ACHN (cell line): ENCODE results near the gene GDAP2.
"Not testable (repeated sequence)": the region's sequence is repeated elsewhere in the genome, so short reads cannot be mapped to it uniquely, and the experiment has no call there.

Source experiments
- DNase-seq: peaks from one replicate; pipeline ENCODE4 v3.0.0-alpha.2; 2015
- in situ Hi-C: cut with HindIII; loops from 2 replicates; pipeline ENCODE4 v1.10.0; 2017; ENCODE audit warnings: low sequenced_read_pairs, low pct_ligation_motif_present, low pct_unique_long_range_greater_than_20kb

Gene GDAP2

DNA sequence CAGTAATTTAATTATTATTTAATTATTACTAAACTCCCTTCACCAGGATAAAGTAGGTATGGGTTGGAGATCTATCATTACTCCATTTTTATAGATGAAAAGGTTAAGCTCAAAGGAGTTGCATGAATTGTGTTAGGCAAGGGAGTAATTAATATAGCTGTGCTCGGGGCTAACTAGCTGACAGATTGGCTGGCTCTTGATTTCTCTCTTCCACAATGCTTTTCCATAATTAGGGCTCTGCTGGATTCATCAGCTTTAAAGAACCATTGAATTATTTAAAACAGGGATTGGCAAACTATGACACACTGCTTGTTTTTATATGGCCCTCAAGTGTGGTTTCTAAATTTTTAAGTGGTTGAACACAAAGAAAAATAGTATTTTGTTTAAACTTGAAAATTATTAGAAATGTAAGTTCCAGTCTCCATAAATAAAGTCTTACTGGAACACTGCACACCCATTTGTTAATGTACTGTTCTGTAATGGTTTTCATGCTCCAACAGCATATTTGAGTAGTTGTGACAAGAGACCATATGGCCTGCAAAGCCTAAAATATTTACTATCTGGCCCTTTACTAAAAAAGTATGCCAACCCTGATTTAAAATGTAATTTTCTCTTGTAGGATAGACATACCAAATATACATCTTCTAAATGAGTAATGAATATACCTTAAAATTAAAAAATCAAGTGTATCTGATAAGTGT is 76.4 kb downstream of the GDAP2 start:
- DNase-seq: no peak
- in situ Hi-C loops: no loop called here

DNA sequence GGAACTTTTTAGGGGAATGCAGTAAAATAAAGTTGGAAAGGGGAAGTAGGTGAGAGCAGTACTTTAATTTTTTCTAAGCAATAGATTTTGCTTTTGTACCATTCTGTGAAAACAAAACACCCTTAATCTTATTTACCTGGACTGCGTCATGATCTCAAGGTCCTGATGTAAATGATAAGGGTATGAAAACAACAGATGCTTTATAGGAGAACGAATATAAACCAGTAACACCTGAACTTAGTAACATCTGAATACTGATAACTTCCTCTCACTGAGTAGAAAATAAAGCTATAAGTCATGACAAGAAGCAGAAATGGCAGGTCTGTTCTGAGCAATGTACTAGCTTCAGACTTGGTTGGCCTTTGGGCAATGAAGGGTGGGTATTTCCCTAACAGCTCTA is 77.7 kb downstream of the GDAP2 start:
- DNase-seq: no peak
- in situ Hi-C loops: no loop called here

DNA sequence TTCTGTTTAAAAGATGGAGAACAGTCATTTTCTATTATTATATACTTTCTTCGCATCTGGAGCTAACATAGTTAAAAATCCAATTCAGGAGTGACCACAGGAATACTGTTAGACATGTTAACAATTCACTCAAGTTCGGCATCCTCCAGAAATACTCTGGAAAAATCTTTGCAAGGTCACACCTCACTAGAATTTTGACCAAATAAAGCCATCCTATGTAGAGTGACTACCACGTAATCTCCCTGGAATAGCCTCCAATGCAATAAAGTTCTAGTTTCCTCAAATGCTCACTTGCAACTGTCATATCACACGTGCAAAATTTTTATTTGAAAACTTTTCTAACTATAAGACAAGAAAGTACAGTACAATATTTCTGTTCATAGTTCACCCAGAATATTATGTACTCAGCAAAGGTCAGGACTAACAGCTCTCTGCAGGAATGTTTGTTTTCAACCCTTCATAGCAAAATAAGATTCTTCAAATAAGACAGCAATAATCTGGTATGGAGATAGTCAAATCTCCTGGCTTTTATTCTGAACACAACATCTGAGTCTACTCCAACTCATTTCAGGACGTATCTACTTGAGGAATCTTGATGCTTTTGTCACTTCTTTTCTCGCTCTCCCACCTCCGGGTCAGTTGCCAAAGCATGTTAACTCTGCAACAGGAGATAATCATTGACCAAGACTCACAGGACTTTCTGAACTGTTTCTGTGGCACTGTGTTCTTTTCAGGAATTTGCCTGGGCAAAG is 82.6 kb downstream of the GDAP2 start:
- in situ Hi-C loops: no loop called here

DNA sequence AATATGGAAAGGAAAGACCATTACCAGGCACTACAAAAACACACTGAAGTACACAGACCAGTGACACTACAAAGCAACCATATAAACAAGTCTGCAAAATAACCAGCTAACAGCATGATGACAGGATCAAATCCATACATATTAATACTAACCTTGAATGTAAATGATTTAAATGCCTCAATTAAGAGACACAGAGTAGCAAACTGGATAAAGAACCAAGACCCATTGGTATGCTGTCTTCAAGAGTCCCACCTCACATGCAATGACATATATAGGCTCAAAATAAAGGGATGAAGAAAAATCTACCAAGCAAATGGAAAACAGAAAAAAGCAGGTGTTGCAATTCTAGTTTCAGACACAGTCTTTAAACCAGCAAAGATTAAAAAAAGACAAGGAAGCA is 84.9 kb downstream of the GDAP2 start:
- in situ Hi-C loops, DNase-seq: not testable (repeated sequence)

More for the DNA sequence above, 82.6 kb downstream of the GDAP2 start:
- DNase-seq: peak; percentile 28

DNA sequence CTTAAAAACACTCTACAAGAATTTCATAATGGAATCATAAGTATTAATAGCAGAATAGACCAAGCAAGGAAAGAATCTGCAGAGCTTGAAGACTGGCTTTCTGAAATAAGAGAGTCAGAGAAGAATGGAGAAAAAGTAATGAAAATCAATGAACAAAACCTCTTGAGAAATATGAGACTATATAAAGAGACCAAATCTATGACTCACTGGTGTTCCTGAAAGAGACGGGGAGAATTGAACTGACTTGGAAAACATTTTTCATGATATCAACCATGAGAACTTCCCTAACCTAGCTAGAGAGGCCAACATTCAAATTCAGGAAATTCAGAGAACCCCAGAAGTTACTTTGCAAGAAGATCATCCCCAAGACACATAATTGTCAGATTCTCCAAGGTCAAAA is 85.6 kb downstream of the GDAP2 start:
- DNase-seq: no peak
- in situ Hi-C loops: no loop called here

DNA sequence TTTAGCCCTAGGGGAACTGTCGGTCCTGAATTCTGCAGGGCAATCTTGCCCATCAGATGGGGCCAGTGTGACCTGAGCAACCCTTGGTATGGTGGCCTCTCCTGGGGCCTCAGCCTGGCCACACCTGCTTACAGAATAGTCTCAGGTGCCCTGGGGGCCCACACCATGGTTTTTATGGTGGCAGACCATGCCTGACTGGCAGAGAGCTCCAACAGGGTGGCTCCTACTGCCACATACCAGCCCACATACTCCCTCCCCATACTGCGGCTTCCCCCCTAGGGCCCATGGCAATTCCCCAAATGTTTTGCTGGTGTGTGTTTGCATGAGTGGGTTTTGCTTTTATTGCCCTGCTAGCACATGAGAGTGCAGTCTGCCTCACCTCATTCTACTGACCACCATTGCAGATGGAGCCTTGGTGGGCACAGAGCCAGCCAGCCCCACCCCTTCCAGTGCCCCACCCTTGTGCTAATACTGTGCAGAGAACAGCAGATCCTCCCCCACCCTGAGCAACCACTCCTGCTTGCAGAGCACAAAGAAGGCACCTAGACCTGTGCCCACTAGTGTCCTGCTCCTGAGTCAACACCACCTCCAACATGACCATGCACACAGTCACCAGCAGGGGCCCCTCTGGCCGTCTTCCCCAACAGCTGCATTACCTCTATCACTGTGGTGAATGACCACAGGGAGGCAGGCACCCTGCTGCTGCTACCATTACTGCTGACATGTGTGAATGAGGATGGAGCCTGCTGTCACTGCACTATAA is 86.8 kb downstream of the GDAP2 start:
- peak; percentile 11 for DNase-seq
- in situ Hi-C loops: no loop called here

DNA sequence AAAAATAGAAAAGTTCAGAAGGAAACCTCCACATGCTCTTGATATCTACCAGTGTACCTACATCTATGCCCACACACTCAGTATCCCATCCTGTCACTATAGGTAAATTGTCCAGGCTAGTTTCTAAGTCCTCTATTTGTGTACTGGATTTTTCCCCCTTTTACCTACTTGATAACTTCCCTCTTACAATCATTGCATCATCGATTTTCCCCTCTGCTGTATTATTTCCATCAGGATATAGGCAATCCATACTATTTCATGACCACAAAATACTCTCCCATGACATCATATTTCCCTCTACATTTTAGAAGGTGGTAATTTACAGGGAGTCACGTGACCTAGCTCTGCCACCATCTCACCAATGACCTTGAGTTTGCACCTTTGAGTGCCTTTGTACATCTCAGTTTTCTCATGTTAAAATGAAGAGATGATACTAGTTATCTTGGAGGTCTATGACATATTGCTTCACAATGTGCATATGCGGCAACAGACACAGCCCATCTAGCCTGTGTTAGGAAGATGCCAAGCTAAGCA is 88.2 kb downstream of the GDAP2 start:
- in situ Hi-C loops: no loop called here
- no peak for DNase-seq

DNA sequence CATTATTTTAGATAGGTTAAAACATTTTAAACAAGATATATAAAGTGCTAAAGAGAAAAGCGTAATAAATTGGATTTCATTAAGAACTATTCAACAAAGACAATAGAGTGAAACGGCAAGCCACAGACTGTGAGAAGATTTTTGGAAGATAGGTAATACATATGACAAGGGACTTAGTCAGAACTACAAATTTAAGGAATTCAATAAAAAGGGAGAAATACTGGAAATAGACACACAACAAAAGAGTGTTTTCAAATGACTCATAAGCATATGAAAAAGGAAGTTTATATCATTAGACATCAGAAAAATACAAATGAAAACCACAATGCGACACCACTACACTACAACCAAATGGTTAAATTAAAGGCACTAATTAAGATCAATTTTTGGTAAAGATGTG is 90.5 kb downstream of the GDAP2 start:
- DNase-seq: no peak
- in situ Hi-C loops: no loop called here

DNA sequence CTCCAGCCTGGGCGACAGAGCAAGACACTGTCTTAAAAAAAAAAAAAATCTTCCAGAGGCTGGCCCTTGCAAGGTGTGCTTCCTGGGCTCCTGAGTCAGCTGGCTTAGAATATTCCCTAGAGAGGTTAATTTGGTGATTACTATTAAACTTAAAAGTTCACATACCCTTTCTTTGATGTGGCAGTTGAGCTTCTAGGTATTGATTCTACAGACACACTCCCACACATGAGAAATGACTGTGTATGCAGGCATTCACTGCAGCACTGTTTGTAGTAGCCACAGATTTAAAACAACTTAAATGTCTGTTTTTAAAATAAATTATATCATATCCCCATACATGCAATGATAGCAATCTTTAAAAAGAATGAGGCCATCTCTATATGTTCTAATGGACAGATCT is 93.4 kb downstream of the GDAP2 start:
- DNase-seq: no peak
- in situ Hi-C loops: no loop called here

DNA sequence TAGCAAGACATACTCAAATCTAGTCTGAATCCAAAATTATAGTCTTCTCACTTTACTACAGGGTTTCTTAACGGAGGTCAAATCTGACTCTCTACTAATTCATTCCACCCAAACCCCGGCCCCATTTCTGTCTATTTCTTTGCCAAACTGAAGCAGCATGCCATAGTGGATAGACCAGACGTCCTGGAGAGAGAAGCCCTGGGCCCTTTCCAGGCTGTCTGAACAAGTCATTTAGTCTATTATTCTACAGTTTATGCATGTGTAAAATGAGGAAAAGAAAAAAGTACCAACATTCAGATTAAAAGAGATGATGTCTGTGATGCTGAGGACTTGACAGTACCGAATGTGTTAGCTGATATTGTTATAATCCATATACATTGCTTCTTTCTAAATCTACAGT is 95.0 kb downstream of the GDAP2 start:
- no peak for DNase-seq
- in situ Hi-C loops: no loop called here

DNA sequence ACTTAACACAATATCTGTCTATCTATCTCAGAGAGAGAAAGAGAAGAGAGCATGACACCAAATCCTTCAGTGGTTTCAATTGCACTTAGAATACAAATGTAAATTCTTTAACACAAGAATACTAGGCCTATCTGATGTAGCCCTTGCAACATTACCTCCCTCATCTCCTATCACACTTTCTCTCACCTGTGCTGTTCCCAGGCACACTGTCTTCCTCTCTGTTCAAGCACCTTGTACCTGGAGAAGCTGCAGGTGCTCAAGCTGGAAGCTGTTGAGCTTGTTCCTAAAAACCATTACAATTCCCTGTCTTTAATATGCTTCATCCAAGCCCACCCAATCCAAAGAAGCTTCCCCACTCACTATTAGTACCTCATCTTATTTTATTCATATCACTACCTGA is 97.0 kb downstream of the GDAP2 start:
- DNase-seq: no peak
- in situ Hi-C loops: no loop called here

DNA sequence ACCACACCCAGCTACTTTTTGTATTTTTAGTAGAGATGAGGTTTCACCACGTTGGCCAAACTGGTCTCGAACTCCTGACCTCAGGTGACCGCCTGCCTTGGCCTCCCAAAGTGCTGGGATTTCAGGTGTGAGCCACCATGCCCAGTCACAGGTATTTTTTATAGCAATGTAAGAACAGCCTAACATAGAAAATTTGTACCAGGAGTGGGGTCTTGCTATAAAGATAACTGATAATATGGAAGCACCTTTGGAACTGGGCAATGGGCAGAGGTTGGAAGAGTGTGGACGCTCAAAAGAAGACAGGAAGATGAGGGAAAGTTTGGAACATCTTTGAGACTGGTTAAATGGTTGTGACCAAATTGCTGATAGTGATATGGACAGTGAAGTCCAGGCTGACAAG is 99.2 kb downstream of the GDAP2 start:
- in situ Hi-C loops: no loop called here

DNA sequence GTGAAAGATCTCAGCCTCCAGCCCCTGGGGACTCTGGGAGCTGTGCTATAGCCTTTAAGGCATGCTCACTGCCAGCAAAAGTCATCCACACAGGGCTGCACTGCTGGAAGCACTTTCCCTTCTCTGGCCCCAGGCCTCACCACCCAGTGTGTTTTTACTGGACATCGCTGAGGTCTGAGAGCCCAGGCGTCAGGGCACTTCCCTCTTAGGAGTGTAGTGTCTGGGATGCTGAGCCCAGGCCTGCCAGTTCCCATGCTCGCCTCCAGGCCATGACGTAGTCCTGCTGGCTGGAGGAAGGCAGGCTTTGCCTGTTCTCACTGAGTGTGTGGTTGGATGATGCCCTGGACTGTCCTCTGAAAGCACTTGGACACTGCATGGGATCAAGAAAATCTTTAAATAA is 101.2 kb downstream of the GDAP2 start:
- no peak for DNase-seq
- in situ Hi-C loops: no loop called here

More for the DNA sequence above, 99.2 kb downstream of the GDAP2 start:
- no peak for DNase-seq

DNA sequence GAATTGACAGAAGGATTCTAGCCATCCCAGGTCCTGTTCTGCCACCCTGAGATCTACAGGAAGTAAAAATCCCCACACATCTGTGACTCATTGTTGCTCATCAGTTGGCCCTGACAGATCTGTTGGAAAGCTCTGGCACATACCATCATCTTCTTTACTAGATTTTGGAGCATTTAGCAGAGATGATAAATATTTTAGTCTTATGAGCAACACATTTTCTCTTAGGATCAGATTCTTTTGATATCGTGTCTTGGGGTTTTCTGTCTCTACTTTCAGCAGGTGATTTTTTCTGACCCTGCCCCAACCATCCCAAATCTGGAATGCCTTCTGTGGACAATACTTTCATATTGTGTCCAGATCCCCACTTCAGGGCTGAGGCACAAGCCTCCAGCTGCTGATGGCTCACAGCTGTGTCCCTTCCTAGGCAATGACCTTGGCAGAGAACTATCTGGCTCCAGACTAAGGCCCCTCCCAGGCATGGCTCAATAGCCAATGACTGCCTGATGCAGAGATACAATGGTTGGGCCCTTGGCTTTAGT is 102.8 kb downstream of the GDAP2 start:
- in situ Hi-C loops: no loop called here
- DNase-seq: peak; percentile 58

DNA sequence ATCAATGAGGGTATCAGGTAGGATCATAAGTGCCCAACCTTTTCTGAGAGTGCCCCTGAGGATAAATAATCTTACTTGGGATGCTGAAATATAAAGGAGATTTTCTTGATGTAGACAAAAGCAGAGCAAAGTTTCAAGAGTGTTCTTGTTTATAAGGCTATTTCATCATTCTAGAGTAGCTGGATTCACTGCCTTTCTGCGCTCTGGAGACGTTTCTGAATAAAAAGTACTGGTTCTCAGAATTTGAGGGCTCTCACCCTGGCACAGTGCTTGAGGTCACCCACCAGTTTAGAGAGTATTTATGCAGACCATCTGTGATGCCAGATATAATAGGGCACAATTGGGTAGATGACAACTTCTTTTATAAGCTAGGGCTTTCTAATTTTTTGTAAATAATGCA is 103.3 kb downstream of the GDAP2 start:
- DNase-seq: no peak
- in situ Hi-C loops: no loop called here

DNA sequence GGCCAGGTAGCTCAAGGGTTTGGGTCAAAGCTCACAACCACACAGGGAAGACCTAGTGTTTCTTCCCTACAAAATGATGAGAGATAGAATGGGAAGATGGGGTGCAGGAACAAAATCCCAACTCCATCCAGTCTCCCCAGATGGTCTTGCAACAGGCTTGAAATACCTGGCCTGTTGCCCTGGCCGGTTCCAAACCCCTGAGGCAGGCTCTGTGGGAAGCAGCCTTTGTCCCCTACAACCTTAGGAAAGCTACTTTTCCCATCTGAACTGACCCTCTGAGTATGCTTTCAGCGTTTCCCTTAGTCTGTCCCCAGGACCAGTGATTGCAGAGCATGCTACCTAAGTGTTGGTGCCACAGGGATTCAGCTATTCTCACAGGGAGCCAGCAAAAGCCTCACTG is 104.0 kb downstream of the GDAP2 start:
- in situ Hi-C loops: no loop called here
- DNase-seq: no peak

DNA sequence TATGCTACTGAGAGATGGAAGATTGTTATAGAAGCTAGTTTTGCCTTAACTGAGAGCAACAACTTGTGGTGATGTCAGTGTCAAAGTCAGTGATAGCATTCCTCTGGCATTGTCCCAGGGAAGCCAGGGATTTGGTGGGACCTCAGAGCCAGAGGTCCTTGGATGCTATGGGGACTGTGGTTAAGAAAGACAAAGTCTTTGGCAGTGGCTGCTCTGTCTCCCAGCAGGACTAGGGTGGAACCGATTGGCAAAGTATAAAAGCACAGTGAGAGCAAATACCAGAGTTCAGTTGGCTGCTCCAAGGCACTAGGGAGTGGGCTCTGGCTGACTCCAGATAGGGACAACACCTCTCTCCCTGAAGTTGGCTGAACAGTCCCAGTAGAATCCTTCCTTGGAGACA is 104.8 kb downstream of the GDAP2 start:
- no peak for DNase-seq
- in situ Hi-C loops: no loop called here

DNA sequence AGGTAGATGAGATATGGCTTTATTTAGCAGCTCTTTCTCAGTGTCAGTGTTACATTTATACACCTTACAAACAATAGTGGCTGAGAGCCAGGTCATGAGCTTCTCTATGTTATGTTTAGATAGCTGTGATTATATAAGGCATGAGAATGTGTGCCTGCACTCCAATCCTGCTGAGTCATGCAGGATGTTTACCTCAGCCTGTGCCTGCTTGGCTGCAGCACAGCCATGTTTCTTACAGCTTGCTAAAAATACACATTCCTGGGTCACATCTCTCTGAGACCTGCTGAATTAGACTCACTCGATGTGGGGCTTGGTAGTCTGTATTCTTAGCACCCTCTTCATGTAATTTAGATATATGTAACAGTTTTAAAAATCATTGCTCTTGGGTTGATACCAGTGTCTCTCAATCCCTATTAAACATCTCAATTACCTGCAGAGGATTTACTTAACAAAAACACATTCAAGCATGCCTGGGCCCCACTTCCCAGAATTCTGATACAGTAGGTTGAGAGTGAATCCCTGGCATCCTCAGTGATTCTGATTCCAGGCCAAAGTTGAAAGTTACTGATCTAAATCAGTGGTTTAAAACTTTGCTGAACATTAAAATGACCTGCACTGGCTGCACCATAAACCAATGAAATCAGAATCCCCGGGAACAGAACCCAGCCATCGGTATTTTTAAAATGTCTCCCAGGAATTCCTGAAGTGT is 107.5 kb downstream of the GDAP2 start:
- DNase-seq: peak; percentile 12
- in situ Hi-C loops: no loop called here

DNA sequence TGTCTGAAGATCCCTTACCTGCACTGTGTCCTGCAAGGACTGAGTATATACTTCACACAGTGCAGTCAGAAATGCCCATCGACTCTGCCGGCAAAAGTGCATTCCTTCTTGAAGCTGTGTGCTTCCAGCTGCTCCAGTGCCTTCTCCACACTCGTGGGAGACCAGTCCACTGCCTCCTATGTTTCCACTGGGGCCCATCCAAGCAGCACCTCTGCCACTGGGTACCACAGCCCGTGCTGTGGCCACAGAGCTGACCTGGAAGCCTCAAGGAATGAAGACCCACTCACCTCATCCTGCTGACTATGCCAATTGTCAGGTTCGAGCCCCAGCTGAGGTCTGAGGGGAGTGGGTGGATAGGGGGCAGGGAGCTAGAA is 108.1 kb downstream of the GDAP2 start:
- DNase-seq: no peak
- in situ Hi-C loops: no loop called here
